SU-DHL-6 (cell line): ENCODE data around the gene PHF20.

ENCODE experiments used
- EZH2phosphoT487 ChIP-seq: fragments of 200-600 bp; sonication (generic), shearing (Covaris generic); conservative IDR thresholded peaks from 2 replicates; pipeline ENCODE4 v1.6.1; 2018; ENCODE audit warnings: mild to moderate bottlenecking, antibody characterized with exemption, low read length, moderate library complexity, mixed read lengths
- TF ChIP-seq, protein P1 (sequence below): fragments of 200-600 bp; sonication (generic); IDR thresholded peaks from one replicate; pipeline ENCODE4 v1.5.1; 2017; ENCODE audit warnings: antibody characterized with exemption, mild to moderate bottlenecking, low read length, moderate library complexity; ENCODE audit not compliant: insufficient read depth, poor library complexity, severe bottlenecking

DNA sequence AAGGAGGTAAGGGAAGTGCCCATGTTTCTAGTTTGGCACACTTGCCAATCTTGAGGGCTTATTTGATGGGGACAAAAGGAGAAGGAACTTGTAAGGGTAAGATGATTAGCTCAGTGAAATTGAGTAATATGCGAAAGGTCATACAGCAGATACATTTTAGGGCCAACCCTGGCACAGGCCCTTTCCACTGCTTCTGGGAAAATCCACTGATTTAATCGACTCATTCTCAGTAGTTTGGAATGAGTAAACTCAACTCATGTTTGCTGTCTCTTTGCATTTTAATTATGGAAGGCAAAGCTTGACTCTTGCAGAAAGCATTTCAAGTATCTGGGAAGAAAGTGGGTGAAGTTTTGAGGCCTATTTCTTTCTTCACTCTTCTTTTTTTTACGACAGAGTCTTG, 20.0 kb downstream of the PHF20 start:
- TF ChIP-seq, protein P1, sequence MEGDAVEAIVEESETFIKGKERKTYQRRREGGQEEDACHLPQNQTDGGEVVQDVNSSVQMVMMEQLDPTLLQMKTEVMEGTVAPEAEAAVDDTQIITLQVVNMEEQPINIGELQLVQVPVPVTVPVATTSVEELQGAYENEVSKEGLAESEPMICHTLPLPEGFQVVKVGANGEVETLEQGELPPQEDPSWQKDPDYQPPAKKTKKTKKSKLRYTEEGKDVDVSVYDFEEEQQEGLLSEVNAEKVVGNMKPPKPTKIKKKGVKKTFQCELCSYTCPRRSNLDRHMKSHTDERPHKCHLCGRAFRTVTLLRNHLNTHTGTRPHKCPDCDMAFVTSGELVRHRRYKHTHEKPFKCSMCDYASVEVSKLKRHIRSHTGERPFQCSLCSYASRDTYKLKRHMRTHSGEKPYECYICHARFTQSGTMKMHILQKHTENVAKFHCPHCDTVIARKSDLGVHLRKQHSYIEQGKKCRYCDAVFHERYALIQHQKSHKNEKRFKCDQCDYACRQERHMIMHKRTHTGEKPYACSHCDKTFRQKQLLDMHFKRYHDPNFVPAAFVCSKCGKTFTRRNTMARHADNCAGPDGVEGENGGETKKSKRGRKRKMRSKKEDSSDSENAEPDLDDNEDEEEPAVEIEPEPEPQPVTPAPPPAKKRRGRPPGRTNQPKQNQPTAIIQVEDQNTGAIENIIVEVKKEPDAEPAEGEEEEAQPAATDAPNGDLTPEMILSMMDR, result no peak
- no peak for TF ChIP-seq EZH2phosphoT487
